Measurements from ENCODE around the gene TOMM40.
"Not testable (repeated sequence)": the region's sequence is repeated elsewhere in the genome, so short reads cannot be mapped to it uniquely, and the experiment has no call there.

Gene TOMM40

GRCh38 chr19:44891016-44891882, at the start of gene TOMM40:
TOMM40 (plus strand) TSS chr19:44891254; CDS start chr19:44891416, 162 bp downstream.
- DNase-seq: no peak

GRCh38 chr19:44845286-44845611, 45.8 kb upstream of the TOMM40 start:
- no peak for DNase-seq

GRCh38 chr19:44845612-44846454, 45.2 kb upstream of the TOMM40 start, which contains the start of gene NECTIN2:
NECTIN2 (plus strand) TSS chr19:44846297; CDS start chr19:44846526, 229 bp downstream.
- peak; percentile 52 for DNase-seq

DNA sequence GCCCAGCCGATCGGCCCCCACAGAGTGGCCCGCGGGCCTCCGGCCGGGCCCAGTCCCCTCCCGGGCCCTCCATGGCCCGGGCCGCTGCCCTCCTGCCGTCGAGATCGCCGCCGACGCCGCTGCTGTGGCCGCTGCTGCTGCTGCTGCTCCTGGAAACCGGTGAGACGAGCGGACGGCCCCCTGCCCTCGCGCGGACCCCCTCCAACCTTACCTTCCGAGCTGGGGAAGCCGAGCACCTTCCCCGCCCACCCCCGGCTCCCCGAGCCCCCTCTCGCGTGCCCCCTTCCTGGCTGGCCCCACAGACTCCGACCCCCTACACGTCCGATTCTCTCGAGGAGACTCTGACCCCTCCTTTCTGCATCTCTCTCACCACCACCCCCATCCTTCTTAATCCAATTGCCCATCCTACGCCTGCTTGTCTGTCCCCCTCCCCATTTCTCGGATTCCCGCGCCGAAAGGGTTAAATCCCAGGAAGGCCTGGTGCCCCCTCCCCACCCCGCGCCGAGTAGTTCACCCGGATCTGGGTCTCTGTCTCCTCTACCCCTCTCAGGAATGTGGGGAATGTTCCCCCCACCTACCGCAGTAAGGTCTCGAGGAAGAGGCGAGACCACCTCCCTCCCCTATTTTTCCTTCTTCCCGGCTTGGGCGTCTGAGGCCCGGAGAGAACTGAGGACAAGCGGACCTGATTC, 44.5 kb upstream of the TOMM40 start:
- no peak for DNase-seq

GRCh38 chr19:44847144-44848035, 43.7 kb upstream of the TOMM40 start:
- DNase-seq: no peak

- no peak for DNase-seq
Measured at GRCh38 chr19:44848036-44848811, 42.8 kb upstream of the TOMM40 start.

DNA sequence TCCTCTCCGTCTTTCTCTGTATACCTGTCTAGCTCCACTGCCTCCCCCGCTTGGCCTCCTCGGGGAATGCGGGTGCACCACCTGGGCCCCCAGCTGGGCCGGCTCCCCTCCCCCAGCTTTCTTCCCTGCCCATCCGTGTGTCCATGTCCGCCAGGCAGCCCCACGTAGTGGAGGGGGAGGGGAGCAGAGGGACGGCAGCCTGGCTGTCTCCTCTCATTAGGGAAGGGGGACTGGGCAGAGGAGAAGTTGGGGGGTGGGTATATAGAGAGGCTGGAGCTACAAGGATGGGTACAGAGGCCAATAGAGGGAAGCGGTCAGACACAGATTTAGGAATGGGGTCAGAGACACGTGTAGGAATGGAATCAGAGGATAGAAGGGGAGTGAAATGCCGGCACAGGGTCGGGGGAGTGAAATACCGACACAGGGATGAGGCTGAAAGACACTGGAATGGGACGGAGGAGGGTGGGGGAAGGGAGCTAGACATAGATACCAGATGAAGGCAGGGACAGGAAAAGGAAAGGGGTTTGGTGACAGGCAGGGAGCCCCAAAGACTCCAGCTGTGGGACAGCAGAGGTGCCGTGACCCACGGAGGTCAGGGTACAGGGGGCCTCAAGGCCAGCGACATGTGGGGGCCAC, 42.1 kb upstream of the TOMM40 start:
- DNase-seq: no peak

GRCh38 chr19:44850641-44851109, 40.4 kb upstream of the TOMM40 start:
- DNase-seq: no peak

- DNase-seq: no peak
Measured at GRCh38 chr19:44851427-44851826, 39.6 kb upstream of the TOMM40 start.

GRCh38 chr19:44855606-44856005, 35.4 kb upstream of the TOMM40 start:
- DNase-seq: no peak

DNA sequence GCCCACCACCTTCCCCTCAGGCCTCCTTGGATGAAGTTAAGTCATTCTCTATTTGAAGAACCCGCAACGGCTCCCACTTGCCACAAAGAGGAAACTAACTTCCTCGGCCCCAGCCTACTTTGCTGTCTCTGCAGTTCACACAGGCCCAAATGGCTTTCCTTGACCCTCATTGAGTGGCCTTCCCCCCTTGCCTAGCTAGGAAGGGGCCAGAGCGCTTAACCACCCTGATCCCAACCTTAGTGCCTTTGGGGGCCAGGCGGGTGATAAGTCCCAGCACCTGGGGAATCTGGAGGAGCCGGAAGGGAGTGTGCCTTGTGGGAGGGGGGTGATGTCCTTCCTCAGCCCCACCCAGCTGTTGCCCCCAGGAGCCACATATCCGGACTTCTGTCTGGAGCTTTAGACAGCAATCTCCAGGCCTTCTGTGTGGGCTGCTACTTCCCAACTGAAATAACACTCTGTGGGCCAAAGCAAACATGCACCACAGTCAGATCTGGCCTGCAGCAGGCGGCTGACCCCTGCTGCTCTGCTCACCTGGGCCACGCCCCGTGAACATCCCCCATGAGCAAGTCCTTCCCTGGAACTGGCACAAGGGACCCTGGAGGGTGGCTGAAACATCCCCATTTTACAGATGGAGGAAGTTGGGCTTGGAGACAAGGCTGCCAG, 34.5 kb upstream of the TOMM40 start:
- DNase-seq: no peak

DNA sequence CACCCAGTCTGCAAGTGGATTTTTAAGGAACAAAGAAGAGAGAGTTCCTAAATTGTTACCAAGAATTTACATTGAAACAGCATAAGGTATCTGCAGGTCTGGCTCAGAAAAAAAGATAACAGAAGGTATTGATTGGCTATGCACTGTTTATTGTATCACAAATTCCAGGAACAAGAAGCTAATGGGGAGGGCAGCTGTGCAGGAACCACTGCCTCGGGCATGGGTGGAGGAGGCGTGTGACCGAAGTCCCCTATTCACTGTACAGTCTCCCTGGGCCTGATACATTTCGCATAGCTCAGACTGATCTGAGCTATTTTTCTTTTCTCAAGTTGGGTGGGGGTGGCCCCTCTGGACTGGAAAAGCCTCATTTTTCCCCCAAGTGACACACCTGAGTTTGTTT, 33.2 kb upstream of the TOMM40 start:
- no peak for DNase-seq

- not testable (repeated sequence) for DNase-seq
Measured at GRCh38 chr19:44861576-44861975, 29.5 kb upstream of the TOMM40 start.

GRCh38 chr19:44863990-44864389, 27.1 kb upstream of the TOMM40 start:
- no peak for DNase-seq

DNA sequence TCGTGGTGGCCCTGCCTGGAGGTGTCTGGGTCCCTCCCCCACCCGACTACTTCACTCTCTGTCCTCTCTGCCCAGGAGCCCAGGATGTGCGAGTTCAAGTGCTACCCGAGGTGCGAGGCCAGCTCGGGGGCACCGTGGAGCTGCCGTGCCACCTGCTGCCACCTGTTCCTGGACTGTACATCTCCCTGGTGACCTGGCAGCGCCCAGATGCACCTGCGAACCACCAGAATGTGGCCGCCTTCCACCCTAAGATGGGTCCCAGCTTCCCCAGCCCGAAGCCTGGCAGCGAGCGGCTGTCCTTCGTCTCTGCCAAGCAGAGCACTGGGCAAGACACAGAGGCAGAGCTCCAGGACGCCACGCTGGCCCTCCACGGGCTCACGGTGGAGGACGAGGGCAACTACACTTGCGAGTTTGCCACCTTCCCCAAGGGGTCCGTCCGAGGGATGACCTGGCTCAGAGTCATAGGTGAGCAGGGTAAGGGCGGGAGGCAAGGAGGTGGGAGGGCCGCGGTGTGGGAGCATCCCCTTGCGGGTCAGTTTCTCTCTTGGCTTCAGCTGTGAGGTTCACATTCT, 25.8 kb upstream of the TOMM40 start:
- DNase-seq: no peak

- DNase-seq: no peak
Measured at GRCh38 chr19:44866664-44867063, 24.4 kb upstream of the TOMM40 start.

GRCh38 chr19:44867578-44867977, 23.5 kb upstream of the TOMM40 start:
- DNase-seq: no peak

DNA sequence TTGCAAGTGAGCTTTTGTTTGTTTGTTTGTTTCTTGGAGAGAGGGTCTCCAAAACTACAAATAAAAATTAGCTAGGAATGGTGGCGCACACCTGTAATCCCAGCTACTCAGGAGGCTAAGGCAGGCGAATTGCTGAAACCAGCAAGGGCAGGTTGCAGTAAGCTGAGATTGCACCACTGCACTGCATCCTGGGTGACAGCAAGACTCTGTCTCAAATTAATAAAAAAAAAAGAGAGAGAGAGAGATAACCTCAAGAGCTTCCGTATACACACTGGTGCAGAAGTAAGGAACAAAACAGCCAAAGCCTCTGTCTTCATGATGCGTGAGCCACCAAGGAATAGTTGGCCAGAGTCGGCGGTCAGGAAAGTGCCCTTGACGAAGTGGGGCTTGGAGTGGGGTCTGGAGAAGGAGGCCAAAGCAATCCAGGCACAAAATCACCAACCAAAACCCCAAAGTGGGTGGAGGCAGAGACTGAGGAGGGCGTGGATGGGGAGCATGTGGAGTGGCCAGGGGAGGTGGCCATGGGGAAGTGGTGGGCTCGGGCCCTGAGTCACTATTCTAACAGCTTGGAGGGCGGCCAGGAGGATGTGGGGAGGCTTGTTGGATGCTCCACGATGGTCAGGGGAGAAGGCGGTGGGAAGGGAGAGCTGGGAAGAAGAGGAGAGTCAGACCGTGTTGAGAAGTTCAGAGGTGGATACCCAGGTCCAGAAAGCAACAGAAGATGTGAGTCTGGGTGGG, 21.2 kb upstream of the TOMM40 start:
- no peak for DNase-seq

- DNase-seq: no peak
Measured at GRCh38 chr19:44871809-44872208, 19.2 kb upstream of the TOMM40 start.

All from activated CD4-positive, alpha-beta T cell treated with anti-CD3 and anti-CD28 coated beads for 1 hour (primary cell).